LNCAP (cell line): ENCODE results near the gene BFSP2.

ENCODE experiments used
- CTCF ChIP-seq: fragments of 450-650 bp; IDR thresholded peaks from 2 replicates; pipeline ENCODE4 v1.5.1; 2017; ENCODE audit warnings: mild to moderate bottlenecking

The BFSP2 gene

GRCh38 chr3:133374708-133375402 is 25.0 kb upstream of the BFSP2 start:
- no peak for TF ChIP-seq CTCF

- no peak for TF ChIP-seq CTCF
Observed at GRCh38 chr3:133375403-133375745, 24.5 kb upstream of the BFSP2 start.

- TF ChIP-seq CTCF, result no peak
Observed at GRCh38 chr3:133376810-133377209, 23.0 kb upstream of the BFSP2 start.

- peak; percentile 54; the same call in 1 of the 2 replicates for TF ChIP-seq CTCF
Observed at GRCh38 chr3:133377396-133377795, 22.5 kb upstream of the BFSP2 start.

GRCh38 chr3:133379926-133380325 is 19.9 kb upstream of the BFSP2 start:
- TF ChIP-seq CTCF, result no peak

GRCh38 chr3:133380481-133381225 is 19.2 kb upstream of the BFSP2 start:
- no peak for TF ChIP-seq CTCF

GRCh38 chr3:133381346-133382109 is 18.3 kb upstream of the BFSP2 start:
- TF ChIP-seq CTCF, result no peak
